DOHH2 (cell line): ENCODE data around the gene HES4.
"Not testable (repeated sequence)": the region's sequence is repeated elsewhere in the genome, so short reads cannot be mapped to it uniquely, and the experiment has no call there.

Experiments
- CTCF ChIP-seq: fragments of 200-600 bp; sonication (generic); IDR thresholded peaks from one replicate; pipeline ENCODE4 v1.5.1; 2014; ENCODE audit warnings: antibody characterized with exemption, mild to moderate bottlenecking, low read depth, low read length; ENCODE audit not compliant: poor library complexity, severe bottlenecking
- EZH2phosphoT487 ChIP-seq: fragments of 200-600 bp; sonication (generic); IDR thresholded peaks from 2 replicates; pipeline ENCODE4 v1.6.1; 2017; ENCODE audit warnings: borderline replicate concordance, mild to moderate bottlenecking, antibody characterized with exemption, low read length, moderate library complexity, mixed read lengths

GRCh38 chr1:994546-994945 is 5.4 kb downstream of the HES4 start:
- TF ChIP-seq CTCF, EZH2phosphoT487: not testable (repeated sequence)
